GM21723 (cell line): ENCODE data around the gene EXOC6.

Experiments
- ATAC-seq: cut with Tn5 transposase; IDR thresholded peaks from one replicate; pipeline ENCODE4 v1.9.1; 2021; ENCODE audit warnings: mild to moderate bottlenecking, moderate library complexity; ENCODE audit not compliant: unreplicated experiment

Gene EXOC6

DNA sequence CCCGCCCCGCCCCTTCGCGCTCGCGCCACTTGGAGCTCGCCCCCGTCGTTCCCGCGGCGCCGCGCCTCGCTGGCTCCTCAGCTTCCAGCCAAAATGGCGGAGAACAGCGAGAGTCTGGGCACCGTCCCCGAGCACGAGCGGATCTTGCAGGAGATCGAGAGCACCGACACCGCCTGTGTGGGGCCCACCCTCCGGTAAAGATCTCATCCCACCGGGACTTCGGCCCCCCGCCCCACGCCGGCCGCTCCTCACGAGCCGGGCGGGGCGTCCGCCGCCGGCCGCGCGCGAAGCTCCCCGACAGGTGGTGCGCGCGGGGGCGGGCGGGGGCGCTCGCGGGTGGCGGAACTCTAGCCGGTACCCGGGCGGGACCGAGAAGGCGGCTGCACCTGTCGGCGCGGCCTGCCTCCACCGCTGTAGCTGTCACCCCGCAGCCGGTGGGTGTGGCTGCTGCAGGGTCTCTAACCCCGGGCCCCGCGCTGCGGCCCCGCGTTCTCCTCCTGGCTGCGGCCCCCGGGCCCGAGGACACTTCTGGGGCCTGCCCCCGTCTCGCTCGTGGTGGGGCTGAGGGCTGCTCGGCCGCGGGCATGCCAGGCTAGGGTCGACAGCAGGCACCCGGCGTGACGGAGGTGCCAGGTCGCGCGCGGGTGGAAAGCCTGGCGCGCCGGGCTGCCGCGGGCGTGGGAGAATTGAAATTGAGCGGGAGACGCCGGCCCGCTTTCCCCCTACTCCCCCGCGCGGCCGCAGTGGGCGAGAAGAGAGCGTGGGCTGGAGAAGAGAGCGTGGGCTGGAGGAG lies at the start of gene EXOC6:
Gene EXOC6 (plus strand): TSS at position 80 of the 793 bp plus-strand sequence. CDS start 14 bp downstream, at position 94.
- ATAC-seq, result peak; percentile 72

GRCh38 chr10:92799568-92799967 lies 48.8 kb upstream of the EXOC6 start:
- ATAC-seq, result no peak

DNA sequence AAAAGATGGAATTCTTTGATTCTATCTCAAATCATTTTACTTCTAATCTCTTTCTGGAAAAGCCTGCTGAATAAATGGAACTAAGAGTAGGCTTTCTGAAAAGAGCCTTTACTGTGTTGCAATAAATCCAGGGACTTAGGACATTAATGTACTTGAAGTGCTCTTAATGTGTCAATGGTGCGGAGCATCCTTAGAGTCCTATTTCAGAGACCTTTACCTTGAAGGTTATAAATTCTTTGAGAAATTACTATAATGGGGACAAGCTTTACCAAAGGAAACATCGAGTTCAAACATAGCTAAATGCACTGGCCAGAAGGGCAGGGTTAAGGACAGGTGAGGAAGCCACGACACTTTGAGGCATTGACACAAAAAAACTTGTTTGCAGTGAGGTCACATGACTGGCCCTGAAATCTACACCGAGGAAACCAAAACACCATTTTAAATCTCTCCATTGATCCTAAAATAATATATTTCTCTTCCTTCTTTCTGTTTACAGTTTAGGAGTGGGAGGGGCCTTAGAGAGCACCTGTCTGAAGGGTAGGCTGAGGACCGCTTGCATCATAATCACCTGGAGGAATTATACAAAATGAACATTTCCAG lies 48.1 kb upstream of the EXOC6 start:
- no peak for ATAC-seq

- no peak for ATAC-seq
Measured at GRCh38 chr10:92801978-92802872, 46.1 kb upstream of the EXOC6 start.

- ATAC-seq, result no peak
Measured at GRCh38 chr10:92809840-92810239, 38.5 kb upstream of the EXOC6 start.

- no peak for ATAC-seq
Measured at GRCh38 chr10:92810934-92811532, 37.3 kb upstream of the EXOC6 start.

- ATAC-seq, result no peak
Measured at GRCh38 chr10:92811986-92812385, 36.3 kb upstream of the EXOC6 start.

DNA sequence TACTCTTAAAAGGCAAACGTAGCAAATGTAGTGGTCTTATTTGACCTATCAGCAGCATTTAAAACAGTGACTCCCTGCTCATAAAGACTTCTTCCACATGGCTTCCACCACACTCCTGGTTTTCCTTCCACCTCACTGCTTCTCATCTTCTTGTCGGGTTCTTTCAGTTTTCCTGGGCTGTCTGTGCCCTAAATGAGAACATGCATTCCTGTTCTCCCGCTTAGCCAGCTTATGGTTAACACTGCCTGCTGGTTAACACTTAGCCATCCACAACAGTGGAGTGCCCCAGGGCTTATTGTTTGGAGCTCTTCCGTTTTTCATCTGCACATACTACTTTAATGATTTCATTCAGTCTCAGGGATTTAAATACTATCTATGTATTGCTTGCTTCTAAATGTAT lies 34.3 kb upstream of the EXOC6 start:
- ATAC-seq, result no peak

- no peak for ATAC-seq
Measured at GRCh38 chr10:92814790-92815189, 33.5 kb upstream of the EXOC6 start.

- no peak for ATAC-seq
Measured at GRCh38 chr10:92816091-92816531, 32.2 kb upstream of the EXOC6 start.

DNA sequence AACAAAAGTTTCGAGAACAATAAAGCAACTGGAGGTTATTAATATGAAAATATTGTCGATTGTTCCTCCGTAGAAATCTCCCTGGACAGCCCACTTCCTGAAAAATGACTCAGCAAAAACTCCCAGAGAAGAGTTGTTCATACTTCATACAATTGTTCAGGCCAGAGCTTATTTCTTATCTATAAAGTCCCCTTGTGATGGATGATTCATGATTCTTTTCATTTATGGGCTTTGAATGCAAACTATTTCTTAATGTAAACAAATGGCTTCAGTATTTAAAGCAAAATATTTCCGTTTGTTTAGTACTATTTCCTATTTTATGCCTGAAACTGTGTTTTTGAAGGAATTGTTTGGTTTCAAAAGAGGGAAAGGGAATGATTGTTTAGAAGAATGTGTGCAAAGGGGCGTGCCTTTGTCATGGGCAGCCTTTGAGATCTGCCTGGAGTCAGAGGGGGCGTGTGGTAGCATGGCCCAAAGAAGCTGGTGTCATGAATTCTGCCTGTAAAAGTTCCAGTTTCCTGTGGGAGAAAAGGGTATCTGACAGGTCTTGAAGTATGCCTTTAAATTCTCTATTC lies 26.2 kb upstream of the EXOC6 start:
- no peak for ATAC-seq

- no peak for ATAC-seq
Measured at GRCh38 chr10:92822964-92823363, 25.4 kb upstream of the EXOC6 start.

- no peak for ATAC-seq
Measured at GRCh38 chr10:92826061-92826460, 22.3 kb upstream of the EXOC6 start.

DNA sequence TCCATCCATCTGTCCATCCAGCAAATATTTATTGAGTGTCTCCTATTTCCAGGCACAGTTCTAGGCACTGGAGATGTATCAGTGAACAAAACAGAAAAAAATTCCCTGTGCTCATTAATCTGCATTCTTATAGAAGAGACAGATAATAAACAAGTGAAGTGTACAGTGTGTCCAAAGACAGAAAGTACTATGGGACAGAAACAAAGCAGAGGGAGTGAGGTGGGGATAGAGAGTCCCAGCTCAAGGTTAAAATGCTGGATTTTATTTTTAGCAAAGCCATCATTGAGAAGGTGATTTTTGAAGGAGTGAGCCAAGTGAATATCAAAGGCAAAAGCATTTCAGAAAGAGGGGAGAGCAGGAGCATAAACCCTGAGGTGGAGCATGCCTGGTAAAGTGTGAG lies 21.8 kb upstream of the EXOC6 start:
- ATAC-seq, result no peak

DNA sequence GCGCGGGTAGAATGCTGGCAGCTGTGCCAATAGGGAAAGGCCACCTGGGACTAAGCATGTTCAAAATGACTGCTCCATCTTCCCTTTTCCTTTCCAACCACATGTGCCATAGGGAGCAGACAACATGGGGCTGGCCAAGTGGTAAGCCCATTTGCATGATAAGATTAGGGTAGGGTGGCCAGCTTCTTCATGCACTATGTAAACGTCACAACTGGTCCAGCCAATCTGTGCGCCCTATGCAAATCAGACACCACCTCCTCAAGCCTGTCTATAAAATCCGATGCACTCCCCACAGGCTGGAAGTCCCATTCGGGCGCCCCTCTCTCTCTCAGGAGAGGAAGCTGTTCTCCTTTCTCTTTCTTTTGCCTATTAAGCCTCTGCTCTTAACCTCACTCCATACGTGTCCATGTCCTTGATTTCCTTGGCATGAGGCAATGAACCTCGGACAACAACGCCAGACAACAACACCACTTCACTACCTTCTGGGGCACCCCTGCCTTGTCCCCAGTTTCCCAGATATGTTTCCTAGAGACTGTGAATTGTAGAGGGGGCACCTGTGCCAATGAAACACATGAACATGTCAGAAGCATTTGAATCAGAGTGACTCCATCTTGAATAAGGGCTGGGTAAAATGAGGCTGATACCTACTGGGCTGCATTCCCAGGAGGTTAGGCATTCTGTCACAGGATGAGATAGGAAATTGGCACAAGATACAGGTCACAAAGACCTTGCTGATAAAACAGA lies 19.1 kb upstream of the EXOC6 start:
- no peak for ATAC-seq

DNA sequence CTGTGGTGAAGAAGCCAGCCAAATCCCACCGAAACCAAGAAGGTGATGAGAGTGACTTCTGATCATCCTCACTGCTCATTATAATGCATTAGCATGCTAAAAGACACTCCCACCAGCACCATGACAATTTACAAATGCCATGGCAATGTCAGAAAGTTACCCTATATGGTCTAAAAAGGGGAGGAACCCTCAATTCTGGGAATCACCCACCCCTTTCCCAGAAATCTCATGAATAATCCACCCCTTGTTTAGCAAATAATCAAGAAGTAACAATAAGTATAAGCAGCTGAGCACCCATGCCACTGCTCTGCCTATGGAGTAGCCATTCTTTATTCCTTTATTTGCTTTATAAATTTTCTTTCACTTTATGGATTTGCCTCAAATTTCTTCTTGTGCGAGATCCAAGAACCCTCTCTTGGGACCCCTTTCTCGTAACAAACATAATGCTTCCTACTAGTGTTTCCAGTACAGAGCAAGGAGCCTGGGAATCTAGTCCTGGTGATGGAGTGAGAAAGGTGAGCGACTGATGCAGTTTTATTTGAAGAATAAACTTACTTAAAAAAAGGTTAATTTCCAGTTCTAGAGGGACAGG lies 18.4 kb upstream of the EXOC6 start:
- ATAC-seq, result no peak

GRCh38 chr10:92830478-92831389 lies 17.6 kb upstream of the EXOC6 start:
- ATAC-seq, result no peak

GRCh38 chr10:92832121-92832520 lies 16.2 kb upstream of the EXOC6 start:
- ATAC-seq, result no peak
